Kidney tubule cell (primary cell): ENCODE results near the gene FARS2.

Experiments used
- DNase-seq: peaks from one replicate; pipeline ENCODE4 v3.0.0-alpha.2; 2018; ENCODE audit warnings: low spot score

FARS2 gene

DNA sequence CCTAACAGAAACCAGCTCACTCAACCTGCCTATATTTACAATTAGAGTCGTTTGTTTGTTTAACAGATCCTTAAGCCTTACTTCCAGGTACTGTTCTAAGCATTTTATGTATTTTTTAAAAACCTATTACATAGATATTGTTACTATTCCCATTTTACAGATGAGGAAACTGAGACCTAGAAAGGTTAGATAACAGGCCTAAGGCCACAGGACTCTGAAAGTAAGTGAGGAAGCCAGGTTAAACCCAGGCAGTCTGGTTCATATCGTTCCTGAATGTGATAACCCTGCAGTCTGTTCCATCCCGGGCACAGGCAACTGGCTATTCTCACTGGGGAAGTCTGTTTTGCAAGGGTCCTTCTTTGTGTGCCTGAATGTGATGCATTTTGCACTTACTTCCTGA is 322.2 kb downstream of the FARS2 start:
- no peak for DNase-seq

GRCh38 chr6:5584078-5584482 is 322.8 kb downstream of the FARS2 start:
- DNase-seq, result no peak

- DNase-seq, result no peak
Observed at GRCh38 chr6:5587648-5588047, 326.3 kb downstream of the FARS2 start.

GRCh38 chr6:5589422-5590141 is 328.3 kb downstream of the FARS2 start:
- DNase-seq, result no peak

- DNase-seq, result no peak
Observed at GRCh38 chr6:5590187-5590586, 328.9 kb downstream of the FARS2 start.

DNA sequence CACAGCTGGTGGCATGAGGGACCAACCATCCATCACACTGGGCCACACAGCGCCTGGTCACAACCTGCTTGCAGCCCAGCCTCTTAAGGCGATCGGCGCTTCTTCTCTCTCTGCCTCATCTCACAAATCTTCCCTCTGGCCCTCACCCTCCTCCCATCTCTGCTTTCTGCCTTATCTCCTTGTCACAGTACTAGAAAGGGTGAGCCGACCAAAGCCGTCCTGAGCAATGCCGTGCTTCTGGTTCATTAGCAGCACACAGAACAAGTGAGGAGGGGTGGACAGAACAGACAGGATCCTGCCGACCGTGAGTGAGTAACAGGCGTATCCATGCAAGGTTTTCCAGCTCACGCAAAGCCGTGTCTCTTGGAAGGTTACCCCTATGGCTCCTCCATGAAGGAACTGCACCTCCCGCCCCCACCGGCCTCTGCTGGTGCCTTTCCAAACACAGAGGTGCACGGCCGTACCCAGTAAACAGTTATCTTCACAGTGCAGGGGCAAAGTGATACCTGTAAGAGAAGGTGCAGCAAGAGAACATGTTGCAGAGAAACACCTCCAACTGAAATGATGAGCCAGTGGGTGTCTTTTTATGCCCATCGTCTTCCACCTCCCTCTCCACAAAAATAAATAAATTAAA is 331.7 kb downstream of the FARS2 start:
- no peak for DNase-seq

GRCh38 chr6:5595184-5595583 is 333.9 kb downstream of the FARS2 start:
- no peak for DNase-seq

- DNase-seq, result no peak
Observed at GRCh38 chr6:5597413-5597812, 336.1 kb downstream of the FARS2 start.

DNA sequence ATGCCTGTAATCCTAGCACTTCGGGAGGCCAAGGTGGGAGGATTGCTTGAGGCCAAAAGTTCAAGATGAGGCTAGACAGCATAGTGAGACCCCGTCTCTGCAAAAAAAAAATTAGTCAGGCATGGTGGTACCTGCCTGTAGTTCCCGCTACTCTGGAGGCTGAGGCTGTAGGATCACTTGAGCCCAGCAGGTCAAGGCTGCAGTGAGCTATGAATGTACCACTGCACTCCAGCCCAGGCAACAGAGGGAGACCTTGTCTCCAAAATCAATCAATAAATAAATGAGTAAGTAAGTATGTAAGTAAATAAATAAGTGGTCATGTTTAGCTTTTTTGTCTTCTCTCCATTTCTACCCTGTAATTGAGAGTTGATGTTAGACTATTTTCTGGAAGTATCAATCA is 336.8 kb downstream of the FARS2 start:
- no peak for DNase-seq

DNA sequence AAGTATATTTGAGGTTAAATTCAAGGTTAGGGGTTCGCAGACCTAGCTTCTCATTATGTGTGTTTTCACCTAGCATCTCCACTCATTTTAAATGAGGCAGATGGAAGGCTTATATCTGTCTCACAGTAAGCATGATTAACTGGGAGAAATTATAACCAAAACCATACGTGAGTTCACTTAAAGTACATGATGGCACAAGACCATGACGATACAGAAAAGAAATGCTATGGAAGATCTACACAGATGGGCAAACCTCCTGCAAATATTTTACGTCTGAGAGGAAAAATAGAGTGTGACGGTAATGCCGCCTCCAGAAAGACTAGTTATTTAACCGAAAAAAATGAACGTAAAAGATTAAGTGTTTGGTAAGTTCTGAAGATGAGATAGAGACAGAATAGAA is 337.8 kb downstream of the FARS2 start:
- no peak for DNase-seq

DNA sequence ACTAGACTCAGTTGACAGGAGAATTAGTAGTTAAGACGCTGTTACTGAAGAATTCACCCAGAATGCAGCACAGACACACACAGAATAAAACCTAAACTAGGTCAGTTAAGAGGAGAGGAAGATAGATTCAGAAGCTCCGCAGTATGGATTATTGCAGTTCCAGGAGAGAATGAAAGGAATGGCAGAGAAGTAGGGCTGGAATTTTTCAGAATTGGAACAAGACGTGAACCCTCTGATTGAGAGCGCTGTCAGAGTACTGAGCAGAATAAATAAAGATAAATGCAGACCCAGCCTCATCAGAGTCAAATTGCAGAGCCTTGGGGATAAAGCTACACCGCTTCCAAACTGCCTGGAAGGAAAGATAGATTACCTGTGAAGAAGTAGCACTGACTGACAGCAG is 344.6 kb downstream of the FARS2 start:
- DNase-seq, result no peak

- DNase-seq, result no peak
Observed at GRCh38 chr6:5606546-5606945, 345.2 kb downstream of the FARS2 start.

- no peak for DNase-seq
Observed at GRCh38 chr6:5610640-5611039, 349.3 kb downstream of the FARS2 start.

DNA sequence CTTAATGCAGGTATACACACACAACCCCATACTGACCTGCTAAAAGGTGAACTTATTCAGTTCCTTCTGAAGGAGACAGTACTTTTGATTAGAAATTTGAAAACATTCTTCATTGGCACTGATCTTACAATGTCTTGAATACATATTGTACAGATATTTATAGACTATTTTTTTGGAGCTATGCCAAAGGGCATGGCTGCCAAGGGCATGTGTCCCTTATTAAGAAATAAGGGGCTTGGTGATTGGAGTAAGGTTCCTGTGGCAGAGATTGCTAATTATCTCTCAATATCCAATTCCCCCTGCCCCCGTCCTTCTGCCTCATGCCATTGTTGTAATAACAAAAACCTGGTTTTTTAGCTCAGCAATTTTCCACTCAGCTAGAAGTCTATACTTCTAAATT is 355.9 kb downstream of the FARS2 start:
- DNase-seq, result no peak

- DNase-seq, result no peak
Observed at GRCh38 chr6:5619249-5619648, 357.9 kb downstream of the FARS2 start.

DNA sequence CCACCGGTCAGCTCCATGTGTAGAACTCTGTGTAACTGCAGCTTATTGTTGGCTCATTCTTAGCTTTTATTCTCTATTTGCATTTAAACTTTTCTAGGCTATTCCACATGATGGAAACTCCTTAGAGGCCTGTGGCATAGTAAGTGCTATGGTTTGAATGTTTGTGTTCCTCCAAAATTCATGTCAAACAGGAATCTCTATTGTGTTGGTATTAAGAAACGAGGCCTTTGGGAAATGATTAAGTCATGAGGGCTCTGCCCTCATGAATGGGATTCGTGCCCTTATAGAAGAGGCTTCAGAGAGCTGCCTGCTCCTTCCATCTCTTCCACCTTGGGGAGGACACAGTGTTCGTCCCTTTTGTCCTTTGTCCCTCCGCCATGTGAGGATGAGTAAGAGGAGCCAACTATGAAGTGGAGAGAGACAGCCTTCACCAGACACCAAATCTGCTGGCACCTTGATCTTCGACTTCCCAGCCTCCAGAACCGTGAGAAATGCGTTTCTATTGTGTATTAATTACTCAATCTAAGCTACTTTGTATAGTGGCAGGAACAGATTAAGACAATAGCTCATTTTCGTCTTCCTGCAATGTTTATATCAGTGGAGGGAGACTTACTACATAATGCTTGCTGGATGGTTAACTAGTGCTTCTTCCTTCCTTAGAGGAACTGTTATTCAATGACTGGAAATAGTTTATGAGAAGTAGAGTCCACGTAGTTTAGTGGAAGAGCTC is 361.1 kb downstream of the FARS2 start:
- DNase-seq, result no peak

GRCh38 chr6:5623769-5624168 is 362.5 kb downstream of the FARS2 start:
- DNase-seq, result no peak

DNA sequence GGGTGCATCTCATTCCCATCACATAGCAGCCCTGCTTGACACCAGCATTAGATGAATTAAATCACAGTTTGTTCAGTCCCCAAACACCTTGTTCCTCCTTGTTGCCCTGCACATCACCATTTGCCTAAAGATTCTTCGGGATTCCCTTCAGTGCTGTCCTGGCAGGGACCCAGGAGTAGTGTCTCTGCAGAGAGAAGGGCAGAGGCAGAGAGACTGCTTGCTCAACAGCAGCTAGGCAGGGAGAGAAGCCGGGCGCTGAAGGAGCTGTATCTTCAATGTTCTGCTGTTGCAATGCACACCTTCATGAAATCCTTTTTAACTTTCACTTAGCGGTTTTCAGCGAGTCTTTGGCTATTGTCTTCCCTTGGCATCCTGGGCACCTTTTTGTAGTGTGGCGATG is 362.9 kb downstream of the FARS2 start:
- DNase-seq, result no peak

- DNase-seq, result no peak
Observed at GRCh38 chr6:5626727-5627426, 365.6 kb downstream of the FARS2 start.

DNA sequence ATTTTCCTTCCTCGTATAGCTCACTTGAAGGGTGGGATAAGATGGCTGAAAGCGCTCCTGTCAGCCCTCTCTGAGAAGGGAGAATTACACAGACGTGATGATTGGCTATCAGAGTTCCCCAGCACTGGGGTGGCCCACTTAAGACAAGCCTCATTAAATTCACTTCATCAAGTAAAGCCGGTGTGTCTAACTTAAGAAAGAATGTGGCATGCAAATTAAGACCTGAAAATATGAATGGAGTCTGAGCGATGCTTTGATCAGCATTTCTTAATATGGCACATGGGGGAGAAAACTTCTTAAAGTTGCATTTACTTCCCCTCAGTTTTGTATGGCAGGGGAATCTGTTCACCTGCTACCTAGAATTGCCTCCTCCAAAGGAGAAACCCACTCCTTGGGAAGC is 369.3 kb downstream of the FARS2 start:
- DNase-seq, result no peak

DNA sequence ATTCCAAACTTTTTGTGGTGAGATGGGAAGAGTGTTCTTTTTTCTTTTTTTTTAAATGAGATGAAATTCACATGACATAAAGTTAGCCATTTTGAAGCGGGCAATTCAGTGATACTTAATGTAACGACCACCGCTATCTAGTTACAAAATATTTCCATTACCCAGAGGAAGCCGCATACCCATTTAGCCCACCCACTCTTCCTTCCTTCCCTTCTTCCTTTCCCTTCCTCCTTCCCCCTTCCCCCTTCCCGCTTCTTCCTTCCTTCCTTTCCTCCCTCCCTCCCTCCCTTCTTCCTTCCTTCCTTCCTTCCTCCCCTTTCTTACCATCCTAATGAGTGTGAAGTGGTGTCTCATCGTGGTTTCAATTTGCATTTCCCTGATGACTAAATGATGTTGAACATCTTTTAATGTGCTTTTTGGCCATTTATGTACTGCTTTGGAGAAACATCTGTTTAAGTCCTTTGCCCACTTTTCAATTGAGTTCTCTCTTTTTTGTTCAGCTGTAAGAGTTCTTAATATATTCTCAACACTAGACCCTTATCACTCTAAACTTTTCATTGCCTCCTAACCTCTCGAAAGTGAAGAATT is 371.1 kb downstream of the FARS2 start:
- DNase-seq, result no peak

DNA sequence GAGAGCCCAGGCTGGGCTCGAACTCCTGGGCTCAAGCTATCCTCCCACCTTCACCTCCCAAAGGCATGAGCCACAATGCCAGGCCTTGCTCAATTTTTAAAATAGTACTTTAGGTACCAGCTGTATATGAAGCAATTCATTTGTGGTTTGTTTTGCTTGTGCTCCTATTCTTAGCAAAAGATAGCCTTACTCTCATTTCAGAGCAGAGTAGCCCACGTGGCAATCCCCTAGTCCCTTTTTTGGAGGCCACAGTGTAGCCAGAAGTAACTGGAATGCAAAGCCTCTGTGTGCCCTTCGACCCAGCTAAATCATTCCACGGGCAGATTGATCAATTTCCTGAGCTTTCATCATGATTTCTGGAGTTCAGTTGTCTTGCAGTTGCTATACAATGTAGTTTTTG is 373.2 kb downstream of the FARS2 start:
- no peak for DNase-seq
